Measurements from ENCODE around the gene PLXNB3.

DNA sequence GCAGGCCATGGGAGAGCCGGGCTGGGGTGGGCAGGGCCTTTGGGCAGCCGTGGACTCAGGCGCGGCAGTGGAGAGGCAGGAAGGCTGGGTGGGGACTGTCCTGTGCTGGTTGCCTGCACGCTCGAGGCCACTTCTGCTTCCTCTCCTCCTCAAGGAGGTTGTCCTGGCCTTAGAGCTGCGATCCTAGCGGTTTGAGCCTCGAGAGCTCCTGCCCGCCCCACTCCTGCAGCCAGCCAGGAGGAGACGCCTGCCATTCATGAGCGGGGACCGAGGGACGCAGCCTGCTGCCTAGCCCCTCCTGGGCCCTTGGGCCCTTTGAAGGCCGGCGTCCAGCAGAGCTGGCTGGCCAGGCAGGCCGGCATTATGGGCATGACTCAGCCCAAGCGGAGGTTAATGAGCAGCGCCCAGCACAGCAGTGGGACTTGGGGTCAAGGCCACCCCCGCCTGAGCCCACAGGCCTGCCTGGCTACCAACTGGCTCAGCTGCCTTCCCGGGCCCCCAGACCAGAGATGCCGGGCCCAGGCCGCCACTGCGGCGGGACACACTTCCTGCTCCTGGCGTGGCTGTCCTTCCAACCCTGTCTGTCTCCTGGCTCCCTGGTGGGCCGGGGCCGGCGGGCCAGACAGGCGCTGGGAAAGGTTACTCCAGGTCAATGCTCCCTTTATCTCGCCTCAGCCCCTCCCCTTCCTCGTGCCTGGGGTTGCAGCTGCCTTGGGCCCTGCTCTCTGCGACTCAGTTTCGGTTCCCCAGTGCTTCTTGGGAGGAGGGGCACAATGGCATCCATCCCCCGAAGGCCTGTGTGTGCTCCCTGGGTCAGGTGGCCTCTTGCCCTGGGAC, 37.5 kb upstream of the PLXNB3 start:
- TF ChIP-seq, protein P1, sequence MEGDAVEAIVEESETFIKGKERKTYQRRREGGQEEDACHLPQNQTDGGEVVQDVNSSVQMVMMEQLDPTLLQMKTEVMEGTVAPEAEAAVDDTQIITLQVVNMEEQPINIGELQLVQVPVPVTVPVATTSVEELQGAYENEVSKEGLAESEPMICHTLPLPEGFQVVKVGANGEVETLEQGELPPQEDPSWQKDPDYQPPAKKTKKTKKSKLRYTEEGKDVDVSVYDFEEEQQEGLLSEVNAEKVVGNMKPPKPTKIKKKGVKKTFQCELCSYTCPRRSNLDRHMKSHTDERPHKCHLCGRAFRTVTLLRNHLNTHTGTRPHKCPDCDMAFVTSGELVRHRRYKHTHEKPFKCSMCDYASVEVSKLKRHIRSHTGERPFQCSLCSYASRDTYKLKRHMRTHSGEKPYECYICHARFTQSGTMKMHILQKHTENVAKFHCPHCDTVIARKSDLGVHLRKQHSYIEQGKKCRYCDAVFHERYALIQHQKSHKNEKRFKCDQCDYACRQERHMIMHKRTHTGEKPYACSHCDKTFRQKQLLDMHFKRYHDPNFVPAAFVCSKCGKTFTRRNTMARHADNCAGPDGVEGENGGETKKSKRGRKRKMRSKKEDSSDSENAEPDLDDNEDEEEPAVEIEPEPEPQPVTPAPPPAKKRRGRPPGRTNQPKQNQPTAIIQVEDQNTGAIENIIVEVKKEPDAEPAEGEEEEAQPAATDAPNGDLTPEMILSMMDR (IDR thresholded peaks at IDR 0.05) = no peak
- TF ChIP-seq POLR2A (IDR thresholded peaks at IDR 0.05) (no peak), EP300 (IDR thresholded peaks at IDR 0.05; ENCODE audit: low read depth) (no peak), POLR2AphosphoS5 (IDR thresholded peaks at IDR 0.05) (peak in 1 of 3 donors; percentile 7)
